Activated CD4-positive, CD25-positive, alpha-beta regulatory T cell treated with anti-CD3 and anti-CD28 coated beads, Interleukin-2, amount 50 U/mL, for 72 hours (primary cell): ENCODE measurements around the gene EHMT2.
"Not testable (repeated sequence)": the region's sequence is repeated elsewhere in the genome, so short reads cannot be mapped to it uniquely, and the experiment has no call there.

ENCODE experiments used
- DNase-seq: peaks from one replicate; pipeline ENCODE4 v3.0.0; 2021

Gene EHMT2

DNA sequence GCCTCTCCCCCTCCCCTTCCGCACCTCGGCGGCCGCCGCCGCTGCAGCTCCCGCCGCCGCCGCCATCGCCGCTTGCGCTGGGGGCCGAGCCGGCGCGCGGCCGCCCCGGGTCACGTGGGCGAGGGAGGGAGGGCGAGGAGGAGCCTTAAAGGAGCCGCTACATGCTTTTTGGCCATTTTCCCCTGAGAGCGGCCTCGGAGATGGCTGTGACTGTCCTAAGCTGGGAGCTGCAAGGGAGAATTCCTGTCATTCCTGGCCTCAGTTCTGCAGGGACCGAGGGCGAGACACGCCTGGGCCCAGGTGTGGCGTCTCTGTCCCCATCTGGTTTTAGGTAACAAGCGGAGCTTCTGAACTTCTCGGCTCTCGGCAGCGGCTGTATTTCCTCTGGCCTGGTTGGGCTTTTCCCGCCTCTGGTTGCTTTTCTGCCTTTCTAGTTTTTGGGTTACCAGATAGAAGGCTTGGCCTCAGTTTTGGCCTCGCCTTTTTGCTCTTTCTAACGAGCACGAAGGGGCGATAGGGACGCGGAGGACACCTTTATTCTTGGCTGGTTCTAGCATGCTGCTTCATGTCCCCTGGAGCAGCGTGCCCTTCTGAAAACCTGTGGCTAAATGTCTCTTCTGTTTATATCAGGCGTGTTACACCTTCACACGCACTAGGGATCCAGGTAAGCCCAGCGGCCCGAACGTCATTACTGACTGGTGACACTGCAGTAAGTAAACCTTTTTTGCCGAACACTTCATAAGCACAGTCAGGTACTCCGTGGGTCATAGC lies at the start of gene EHMT2:
TSS of gene EHMT2 (minus strand) at position 87 of the 771 bp plus-strand sequence. CDS start at position 66, 21 bp downstream.
- DNase-seq, result peak; percentile 89

- DNase-seq, result no peak
Measured at GRCh38 chr6:31947070-31947675, 49.7 kb upstream of the EHMT2 start.

DNA sequence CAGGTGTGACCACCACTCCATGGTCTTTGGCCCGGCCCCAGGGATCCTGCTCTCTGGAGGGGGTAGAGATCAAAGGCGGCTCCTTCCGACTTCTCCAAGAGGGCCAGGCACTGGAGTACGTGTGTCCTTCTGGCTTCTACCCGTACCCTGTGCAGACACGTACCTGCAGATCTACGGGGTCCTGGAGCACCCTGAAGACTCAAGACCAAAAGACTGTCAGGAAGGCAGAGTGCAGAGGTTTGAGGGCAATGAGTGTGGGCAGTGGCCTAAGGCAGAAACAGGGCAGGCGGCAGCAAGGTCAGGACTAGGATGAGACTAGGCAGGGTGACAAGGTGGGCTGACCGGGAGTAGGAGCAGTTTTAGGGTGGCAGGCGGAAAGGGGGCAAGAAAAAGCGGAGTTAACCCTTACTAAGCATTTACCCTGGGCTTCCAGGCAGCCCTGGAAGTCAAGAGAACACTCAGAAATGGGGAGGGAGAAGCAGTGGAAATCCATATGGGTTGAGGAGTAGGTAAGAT lies 48.9 kb upstream of the EHMT2 start:
- DNase-seq, result no peak

DNA sequence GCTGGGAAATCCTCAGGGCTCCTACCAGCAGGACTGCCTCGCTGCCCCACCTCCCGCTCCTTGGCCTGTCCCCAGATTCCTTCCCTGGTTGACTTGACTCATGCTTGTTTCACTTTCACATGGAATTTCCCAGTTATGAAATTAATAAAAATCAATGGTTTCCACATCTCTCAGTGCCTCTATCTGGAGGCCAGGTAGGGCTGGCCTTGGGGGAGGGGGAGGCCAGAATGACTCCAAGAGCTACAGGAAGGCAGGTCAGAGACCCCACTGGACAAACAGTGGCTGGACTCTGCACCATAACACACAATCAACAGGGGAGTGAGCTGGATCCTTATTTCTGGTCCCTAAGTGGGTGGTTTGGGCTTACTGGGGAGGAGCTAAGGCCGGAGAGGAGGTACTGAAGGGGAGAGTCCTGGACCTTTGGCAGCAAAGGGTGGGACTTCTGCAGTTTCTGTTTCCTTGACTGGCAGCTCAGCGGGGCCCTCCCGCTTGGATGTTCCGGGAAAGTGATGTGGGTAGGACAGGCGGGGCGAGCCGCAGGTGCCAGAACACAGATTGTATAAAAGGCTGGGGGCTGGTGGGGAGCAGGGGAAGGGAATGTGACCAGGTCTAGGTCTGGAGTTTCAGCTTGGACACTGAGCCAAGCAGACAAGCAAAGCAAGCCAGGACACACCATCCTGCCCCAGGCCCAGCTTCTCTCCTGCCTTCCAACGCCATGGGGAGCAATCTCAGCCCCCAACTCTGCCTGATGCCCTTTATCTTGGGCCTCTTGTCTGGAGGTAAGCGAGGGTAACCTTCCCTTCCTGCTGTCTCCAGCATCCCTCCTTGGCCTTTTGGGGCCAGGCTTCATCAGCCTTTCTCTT lies 48.2 kb upstream of the EHMT2 start, which contains the start of gene CFB:
TSS of gene CFB (plus strand) at position 589 of the 863 bp plus-strand sequence. CDS start at position 716, 127 bp downstream.
- DNase-seq, result no peak

GRCh38 chr6:31945154-31945506 lies 47.6 kb upstream of the EHMT2 start:
- DNase-seq, result no peak

DNA sequence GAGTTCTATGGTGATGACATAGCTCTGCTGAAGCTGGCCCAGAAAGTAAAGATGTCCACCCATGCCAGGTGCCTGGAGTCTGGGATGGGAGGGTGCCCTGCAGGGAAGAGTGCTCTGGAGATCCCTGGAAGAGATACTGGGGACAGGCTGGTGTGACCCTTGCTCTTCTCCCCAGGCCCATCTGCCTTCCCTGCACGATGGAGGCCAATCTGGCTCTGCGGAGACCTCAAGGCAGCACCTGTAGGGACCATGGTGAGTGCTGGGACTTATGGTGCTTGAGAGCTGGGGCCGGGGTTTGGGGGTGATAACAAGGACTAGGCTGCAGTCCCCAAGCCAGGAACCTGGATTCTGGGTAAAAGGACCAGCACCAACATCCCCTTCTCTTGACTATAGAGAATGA lies 46.2 kb upstream of the EHMT2 start:
- DNase-seq, result no peak

GRCh38 chr6:31940256-31940664 lies 42.8 kb upstream of the EHMT2 start:
- no peak for DNase-seq

DNA sequence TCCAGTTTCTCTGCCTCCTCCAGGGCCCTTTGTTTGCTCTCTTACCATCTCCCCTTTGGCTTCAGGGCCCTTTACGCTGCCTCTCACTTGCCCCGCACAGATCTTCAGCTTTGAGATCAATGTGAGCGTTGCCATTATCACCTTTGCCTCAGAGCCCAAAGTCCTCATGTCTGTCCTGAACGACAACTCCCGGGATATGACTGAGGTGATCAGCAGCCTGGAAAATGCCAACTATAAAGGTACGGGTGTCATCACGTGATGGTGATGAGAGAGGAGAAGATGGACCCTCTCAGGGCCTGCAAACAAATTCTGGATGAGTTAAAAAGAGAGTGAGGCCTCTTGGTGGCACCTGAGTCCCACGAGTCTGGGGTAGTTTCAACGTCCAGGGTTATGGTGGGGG lies 38.3 kb upstream of the EHMT2 start:
- no peak for DNase-seq

DNA sequence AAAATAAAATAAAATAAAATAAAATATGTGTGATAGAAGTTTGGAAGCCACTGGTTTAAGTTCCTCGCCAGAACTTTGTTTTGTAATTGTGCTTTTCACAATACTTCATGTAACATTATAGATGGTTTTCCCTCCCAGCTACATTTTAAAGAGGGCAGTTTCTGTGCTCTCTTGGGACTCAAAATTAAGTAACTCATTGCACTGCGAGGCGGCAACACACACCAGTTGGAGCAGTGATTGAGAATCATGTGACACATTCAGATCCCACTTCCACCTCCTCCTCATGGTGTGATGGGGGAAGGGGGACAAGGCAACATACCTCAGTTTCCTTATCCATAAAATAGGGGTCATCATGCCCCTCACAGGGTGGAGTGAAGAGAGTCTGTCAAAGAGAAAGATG lies 37.5 kb upstream of the EHMT2 start:
- DNase-seq, result no peak

GRCh38 chr6:31933537-31933936 lies 36.0 kb upstream of the EHMT2 start:
- DNase-seq, result no peak

DNA sequence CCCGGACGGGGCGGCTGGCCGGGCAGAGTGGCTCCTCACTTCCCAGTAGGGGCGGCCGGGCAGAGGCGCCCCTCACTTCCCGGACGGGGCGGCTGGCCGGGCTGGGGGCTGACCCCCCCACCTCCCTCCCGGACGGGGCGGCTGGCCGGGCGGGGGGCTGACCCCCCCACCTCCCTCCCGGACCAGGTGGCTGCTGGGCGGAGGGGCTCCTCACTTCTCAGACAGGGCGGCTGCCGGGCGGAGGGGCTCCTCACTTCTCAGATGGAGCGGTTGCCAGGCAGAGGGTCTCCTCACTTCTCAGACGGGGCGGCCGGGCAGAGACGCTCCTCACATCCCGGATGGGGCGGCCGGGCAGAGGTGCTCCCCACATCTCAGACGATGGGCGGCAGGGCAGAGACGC lies 34.6 kb upstream of the EHMT2 start:
- not testable (repeated sequence) for DNase-seq

- no peak for DNase-seq
Measured at GRCh38 chr6:31930962-31931361, 33.5 kb upstream of the EHMT2 start.

- no peak for DNase-seq
Measured at GRCh38 chr6:31928672-31928939, 31.1 kb upstream of the EHMT2 start.

DNA sequence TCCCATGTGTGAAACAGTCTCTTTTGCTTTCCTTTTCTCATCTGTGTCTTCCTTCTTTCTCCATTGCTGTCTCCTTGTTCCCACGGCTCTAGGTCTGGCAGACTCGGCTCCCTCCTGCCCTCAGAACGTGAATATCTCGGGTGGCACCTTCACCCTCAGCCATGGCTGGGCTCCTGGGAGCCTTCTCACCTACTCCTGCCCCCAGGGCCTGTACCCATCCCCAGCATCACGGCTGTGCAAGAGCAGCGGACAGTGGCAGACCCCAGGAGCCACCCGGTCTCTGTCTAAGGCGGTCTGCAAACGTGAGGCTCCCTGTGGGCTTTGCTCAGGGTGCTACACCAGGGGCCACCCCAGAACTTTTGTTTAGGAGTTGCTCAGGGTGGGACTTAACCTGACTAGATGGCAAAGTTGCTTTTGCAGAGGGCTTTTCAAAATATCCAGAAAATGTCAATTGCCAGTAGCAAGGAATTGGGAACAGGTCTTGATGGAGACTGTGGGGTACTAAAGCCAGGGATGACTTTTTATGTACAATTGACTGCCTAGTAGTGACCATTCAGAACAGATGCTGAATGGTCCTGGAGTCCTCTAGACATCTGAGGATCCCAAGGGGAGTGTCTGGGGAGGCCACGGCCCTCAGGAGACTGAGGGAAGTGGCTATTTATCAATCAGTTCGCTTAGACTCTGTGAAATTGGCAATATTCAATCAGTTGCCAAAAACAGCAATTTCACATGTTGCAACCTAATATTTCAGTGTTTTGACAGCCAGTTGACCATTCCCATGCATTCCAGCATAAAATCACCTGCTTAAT lies 30.6 kb upstream of the EHMT2 start:
- DNase-seq, result no peak

DNA sequence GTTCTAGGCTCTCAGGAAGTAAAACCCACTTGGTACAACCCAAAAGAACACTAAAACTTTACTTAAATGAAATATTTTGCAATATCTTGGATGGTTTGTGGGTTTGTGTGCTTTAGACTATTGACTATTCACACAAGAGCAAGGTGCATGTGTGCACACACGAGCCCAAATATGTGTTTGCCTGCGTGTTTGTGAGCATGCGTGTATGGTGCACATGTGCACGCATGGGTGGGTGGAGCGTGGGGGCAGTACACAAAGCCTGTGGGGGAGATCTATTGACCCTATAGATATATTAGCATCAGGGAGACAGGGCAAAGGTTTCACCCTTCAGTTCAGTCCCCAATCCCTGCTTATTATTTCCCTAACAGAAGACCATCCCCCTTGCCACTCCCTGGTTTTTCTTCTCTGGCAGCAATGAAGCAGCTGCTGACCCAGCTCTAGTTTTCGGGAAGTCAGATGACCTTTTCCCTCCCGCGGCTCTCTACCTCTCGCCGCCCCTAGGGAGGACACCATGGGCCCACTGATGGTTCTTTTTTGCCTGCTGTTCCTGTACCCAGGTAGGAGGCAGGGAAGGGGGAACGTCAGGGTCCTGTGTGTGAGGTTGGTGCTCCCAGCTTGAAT lies 29.9 kb upstream of the EHMT2 start, which contains the start of gene C2:
TSS of gene C2 (plus strand) at position 476 of the 621 bp plus-strand sequence. CDS start at position 512, 36 bp downstream.
- DNase-seq, result no peak

DNA sequence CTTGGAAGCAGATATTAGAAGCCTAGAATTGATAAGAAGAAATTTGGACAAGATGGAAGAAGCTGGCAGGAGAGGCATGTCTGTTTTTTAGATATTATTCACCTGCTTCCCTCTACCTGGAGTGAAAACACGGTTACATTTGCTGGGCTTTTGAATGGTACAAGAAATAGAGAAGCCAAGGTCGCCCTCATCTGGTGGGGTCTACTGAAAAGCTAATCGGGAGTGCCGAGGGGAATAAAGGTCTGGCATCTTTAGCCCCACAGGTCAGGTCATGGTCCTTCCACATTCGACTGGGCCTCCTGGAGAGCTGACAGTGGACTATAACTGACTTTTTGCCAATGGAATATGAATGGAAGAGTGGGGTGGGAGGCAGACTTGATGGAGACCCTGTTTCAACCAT lies 25.4 kb upstream of the EHMT2 start:
- no peak for DNase-seq

- no peak for DNase-seq
Measured at GRCh38 chr6:31920811-31921210, 23.3 kb upstream of the EHMT2 start.

- no peak for DNase-seq
Measured at GRCh38 chr6:31919624-31920303, 22.3 kb upstream of the EHMT2 start.

DNA sequence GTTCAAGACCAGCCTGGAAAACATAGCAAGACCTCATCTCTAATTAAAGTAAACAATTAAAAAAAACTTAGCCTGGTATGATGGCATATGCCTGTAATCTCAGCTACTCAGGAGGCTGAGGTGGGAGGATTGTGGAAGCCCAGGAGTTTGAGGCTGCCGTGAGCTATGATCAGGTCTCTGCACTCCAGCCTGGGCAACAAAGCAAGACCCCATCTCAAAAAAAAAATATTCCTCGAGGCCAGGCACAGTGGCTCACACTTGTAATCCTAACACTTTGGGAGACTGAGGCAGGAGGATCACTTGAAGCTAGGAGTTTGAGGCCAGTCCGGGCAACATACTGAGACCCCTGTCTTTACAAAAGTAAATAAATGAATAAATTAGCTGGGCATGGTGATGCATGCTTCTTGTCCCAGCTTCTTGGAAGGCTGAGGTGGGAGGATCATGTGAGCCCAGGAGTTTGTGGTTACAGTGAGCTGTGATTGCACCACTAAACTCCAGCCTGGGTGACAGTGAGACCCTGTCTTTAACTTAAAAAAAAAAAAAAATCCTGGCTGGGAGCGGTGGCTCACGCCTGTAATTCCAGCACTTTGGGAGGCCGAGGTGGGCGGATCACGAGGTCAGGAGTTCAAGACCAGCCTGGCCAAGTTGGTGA lies 20.7 kb upstream of the EHMT2 start:
- DNase-seq, result no peak

GRCh38 chr6:31915756-31916155 lies 18.3 kb upstream of the EHMT2 start:
- DNase-seq, result no peak

GRCh38 chr6:31915351-31915750 lies 17.9 kb upstream of the EHMT2 start:
- DNase-seq, result no peak
